NCI-H2196 treated with DMSO at 0.1 percent for 48 hours (cell line): ENCODE data around the gene CLIP4.
"Not testable (repeated sequence)": the region's sequence is repeated elsewhere in the genome, so short reads cannot be mapped to it uniquely, and the experiment has no call there.

Experiments
- DNase-seq: peaks from one replicate; lab custom pipeline; 2025; ENCODE audit not compliant: unreplicated experiment; lab: John Stamatoyannopoulos, UW

The CLIP4 gene

GRCh38 chr2:29100564-29100963 lies 14.7 kb upstream of the CLIP4 start:
- no peak for DNase-seq

- DNase-seq = no peak
These were observed 10.5 kb upstream of the CLIP4 start for GRCh38 chr2:29104688-29105087.

DNA sequence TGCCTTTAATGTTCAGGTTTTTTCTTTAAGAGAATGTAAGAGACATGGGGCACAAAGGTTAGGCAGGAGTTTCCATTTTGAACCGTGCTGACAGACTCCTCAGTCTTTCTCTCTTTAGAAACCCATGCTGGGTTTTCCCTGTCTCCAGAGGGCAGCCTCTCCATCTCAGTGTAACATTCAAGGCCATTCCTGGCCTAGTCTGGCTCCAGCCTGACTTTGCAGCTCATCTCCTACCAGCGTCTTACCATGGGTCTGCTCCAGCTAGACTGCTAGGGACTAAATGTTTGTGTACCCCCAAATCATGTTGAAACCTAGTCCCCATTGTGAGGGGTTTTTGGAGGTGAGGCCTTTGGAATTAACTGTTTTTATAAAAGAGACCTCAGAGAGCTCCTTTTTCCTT lies 9.8 kb upstream of the CLIP4 start:
- DNase-seq = no peak

DNA sequence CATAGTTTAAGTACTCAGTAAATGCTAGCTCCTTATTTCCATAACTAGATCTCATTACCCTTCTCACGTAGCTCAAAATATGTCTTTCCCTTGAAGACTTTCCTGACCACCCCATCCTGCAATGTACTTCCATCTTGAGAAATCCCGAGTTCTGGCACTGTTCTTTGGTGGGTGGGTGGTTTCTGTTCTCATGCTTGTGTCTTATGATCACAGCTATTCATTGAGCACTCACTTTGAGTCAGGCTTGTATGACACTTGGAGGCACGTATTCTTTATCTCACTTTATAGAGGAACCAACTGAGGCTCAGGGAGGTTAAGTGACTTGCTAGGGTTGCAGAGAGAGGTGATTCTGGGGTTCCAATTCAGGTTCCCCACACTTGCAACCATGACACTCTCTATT lies 9.0 kb upstream of the CLIP4 start:
- DNase-seq = no peak

DNA sequence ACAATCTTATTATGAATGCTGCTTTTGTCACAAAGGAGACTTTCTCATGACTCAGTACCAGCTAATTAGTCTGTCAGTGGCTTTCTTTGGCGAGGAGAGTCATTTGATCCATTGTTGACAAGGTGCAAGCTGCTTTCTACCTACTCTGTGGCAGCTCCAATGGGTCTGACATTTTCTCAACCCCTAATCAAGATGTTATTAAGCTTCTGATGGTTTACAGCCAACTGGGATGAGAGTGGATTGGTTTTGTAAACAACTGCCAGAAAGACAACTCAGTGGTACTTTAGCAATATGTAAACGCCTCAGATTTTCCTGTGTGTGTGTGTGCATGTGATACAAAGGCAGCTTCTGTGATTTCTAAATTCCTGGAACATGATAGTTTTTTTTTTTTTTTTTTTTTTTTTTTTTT lies 8.2 kb upstream of the CLIP4 start:
- no peak for DNase-seq

DNA sequence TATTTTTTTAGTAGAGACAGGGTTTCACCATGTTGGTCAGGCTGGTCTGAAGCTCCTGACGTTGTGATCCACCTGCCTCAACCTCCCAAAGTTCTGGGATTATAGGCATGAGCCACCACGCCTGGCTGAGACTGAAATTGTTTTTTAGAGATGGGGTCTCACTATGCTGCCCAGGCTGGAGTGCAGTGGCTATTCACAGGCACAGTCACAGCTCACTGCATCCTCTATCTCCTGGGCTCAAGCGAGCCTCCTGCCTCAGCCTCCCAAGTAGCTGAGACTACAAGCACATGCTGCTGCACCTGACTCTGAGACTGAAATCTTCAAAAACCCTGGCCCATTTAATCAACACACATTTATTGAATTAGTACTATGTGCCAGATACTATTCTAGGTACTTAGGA lies 7.7 kb upstream of the CLIP4 start:
- DNase-seq = not testable (repeated sequence)

GRCh38 chr2:29108225-29108624 lies 7.0 kb upstream of the CLIP4 start:
- DNase-seq = no peak

DNA sequence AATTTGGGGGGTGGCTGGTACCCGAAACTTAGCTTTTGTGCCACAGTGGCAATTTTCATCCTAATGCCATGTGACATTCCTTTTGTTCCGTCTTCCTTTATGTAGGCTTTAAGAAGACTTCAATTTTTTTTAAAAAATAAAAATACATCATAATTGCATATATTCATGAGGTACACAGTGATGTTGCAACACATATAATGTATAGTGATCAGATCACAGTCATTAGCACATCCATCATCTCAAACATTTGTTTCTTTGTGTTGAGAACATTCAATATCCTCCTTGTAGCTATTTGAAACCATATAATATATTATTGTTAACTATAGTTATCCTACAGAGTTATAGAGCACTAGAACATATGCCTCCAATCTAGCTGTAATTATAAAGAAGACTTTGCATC lies 6.0 kb upstream of the CLIP4 start:
- no peak for DNase-seq

GRCh38 chr2:29110916-29111535 lies 4.2 kb upstream of the CLIP4 start:
- DNase-seq = no peak

GRCh38 chr2:29112379-29112778 lies 2.8 kb upstream of the CLIP4 start:
- DNase-seq = no peak

- DNase-seq = no peak
These were observed 2.1 kb upstream of the CLIP4 start for GRCh38 chr2:29113027-29113686.

DNA sequence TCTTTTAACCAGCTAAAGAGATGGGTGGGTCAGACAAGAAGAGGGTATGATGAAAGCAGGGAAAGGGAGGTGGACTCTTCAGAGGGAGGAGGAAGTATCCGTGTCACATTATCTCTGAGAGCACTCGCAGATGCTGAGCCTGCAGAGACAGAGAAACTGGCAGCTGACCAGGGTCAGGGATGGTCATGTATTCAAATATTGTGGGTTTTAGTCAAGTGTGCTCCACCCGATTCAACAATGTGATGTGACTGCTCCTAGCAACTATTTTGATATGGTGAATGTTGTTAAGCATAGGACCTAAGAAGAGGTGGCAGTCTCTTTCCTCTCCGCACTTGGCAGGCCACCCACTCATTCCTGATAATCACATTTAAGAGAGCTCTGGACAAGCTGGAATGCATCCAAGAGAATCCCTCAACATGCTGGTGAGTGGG lies 1.3 kb upstream of the CLIP4 start:
- no peak for DNase-seq

- no peak for DNase-seq
These were observed 649 bp upstream of the CLIP4 start for GRCh38 chr2:29114586-29114945.

- DNase-seq = no peak
These were observed 874 bp downstream of the CLIP4 start for GRCh38 chr2:29115797-29116781.

- DNase-seq = no peak
These were observed 2.6 kb downstream of the CLIP4 start for GRCh38 chr2:29117636-29118303.

DNA sequence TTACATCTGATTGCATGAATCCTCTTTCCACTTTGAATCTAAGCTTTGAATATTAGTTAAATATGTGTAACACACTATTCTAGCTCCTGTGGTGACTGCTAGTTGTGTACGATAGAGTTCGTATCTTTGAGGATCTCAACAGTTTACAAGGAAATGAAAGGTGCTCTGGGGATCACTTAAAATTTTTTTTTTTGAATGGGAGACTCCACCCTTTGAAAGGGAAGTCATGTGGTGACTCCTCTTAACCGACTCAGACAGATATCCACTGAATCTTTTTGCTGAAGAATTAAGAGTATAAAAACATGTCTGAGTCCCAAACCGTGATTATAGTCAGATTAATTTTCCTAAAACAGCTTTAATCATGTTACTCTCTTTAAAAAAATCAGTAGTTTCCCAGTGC lies 4.0 kb downstream of the CLIP4 start:
- DNase-seq = no peak

- no peak for DNase-seq
These were observed 5.6 kb downstream of the CLIP4 start for GRCh38 chr2:29120846-29121245.

GRCh38 chr2:29123617-29124349 lies 8.6 kb downstream of the CLIP4 start:
- DNase-seq = no peak

- DNase-seq = no peak
These were observed 9.3 kb downstream of the CLIP4 start for GRCh38 chr2:29124504-29124903.

GRCh38 chr2:29129586-29130281 lies 14.5 kb downstream of the CLIP4 start:
- no peak for DNase-seq
